Testis (tissue), 2 donors: ENCODE results near the gene BIRC7.

Experiments used
- CTCF ChIP-seq, 3 experiments: fragments of 450-650 bp in 2 of 3; fragments of 200-600 bp in 1 of 3; sonication (generic) in 1 of 3; IDR thresholded peaks; one replicate each; pipeline ENCODE4 v1.5.1; 2016 to 2019; ENCODE audit warnings: antibody characterized with exemption in 3 of 3, mild to moderate bottlenecking in 2 of 3, moderate library complexity in 1 of 3
- POLR2A ChIP-seq: fragments of 450-650 bp; IDR thresholded peaks from one replicate; pipeline ENCODE4 v1.6.1; 2017; ENCODE audit warnings: antibody characterized with exemption, mild to moderate bottlenecking, moderate library complexity

GRCh38 chr20:63190828-63191227 is 44.9 kb upstream of the BIRC7 start:
- TF ChIP-seq CTCF (IDR thresholded peaks at IDR 0.05) (no peak), POLR2A (no peak)
